Thyroid gland (tissue), 4 donors: Measurements from ENCODE around the gene RADX.

Experiments
- POLR2A ChIP-seq, 2 donors: fragments of 450-650 bp; IDR thresholded peaks; one replicate each; pipeline ENCODE4 v1.6.1; 2017; ENCODE audit warnings: antibody characterized with exemption in 2 of 2, mild to moderate bottlenecking in 2 of 2, moderate library complexity in 1 of 2
- TF ChIP-seq, protein P1 (sequence below), 6 experiments: fragments of 200-600 bp in 3 of 6; fragments of 450-650 bp in 3 of 6; sonication (generic) in 3 of 6; IDR thresholded peaks; one replicate each; pipeline ENCODE4 v1.5.1; 2016 to 2019; ENCODE audit warnings: antibody characterized with exemption in 6 of 6, mild to moderate bottlenecking in 2 of 6, inconsistent platforms in 1 of 6, moderate library complexity in 1 of 6

DNA sequence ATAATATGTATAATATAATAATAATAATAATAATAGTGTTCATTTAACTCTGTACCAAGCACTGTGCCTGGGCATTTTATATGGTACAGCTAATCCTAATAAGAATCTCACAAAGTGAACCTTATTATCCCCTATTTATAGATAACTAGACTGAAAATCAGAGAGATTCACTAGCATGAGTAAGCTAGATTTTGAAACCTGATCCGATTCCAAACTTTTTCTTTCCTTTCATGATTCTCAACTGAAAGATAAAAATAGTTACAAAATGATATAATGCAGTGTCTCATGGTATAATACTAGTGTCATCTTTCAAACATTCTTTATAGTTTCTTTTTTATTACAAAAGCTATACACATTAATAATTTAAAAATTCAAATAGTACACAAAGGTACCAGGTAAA, 58.9 kb downstream of the RADX start:
- TF ChIP-seq, protein P1, sequence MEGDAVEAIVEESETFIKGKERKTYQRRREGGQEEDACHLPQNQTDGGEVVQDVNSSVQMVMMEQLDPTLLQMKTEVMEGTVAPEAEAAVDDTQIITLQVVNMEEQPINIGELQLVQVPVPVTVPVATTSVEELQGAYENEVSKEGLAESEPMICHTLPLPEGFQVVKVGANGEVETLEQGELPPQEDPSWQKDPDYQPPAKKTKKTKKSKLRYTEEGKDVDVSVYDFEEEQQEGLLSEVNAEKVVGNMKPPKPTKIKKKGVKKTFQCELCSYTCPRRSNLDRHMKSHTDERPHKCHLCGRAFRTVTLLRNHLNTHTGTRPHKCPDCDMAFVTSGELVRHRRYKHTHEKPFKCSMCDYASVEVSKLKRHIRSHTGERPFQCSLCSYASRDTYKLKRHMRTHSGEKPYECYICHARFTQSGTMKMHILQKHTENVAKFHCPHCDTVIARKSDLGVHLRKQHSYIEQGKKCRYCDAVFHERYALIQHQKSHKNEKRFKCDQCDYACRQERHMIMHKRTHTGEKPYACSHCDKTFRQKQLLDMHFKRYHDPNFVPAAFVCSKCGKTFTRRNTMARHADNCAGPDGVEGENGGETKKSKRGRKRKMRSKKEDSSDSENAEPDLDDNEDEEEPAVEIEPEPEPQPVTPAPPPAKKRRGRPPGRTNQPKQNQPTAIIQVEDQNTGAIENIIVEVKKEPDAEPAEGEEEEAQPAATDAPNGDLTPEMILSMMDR (IDR thresholded peaks at IDR 0.05): no peak
- no peak for TF ChIP-seq POLR2A (IDR thresholded peaks at IDR 0.05)
